ENCODE data around the gene MPO.

DNA sequence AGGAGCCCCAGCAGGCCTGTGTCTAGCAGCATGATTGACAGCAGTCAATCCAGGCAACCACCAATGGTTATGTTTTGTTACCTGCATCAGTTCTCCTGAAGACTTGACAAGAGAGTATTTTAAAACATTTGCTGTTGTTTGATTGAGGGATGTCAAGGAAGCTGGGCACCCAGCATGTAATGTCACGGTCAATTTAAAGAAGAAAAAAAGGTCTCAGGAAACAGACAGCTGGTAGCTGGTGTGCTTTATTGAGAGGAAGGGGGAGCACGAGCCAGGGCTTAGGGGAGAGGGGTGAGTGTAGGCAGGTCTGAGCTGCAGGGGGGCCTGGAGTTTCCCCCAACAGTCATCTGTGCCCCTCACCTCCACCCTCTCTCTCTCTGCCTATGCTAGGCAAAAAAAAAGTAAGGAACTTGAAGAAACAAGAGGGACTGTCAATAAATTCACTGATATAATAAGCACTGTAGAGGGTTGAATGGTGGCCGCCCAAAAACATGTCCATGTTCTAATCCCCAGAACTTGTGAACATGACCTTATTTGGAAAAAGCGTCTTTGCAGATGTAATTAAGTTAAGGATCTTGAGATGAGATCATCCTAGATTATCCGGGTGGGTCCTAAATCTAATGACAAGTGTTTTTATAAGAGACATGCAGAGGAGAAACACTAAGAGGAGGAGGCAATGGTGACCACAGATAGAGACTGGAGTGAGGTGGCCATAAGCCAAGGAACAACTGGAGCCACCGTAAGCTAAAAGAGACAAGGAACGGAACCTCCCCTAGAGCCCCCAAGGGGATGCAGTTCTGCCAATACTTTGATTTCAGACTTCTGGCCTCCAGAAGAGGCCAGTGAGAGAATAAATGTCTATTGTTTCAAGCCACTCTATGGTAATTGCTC is 33.3 kb upstream of the MPO start:
- TF ChIP-seq POLR2AphosphoS5 (IDR thresholded peaks at IDR 0.05; ENCODE audit: insufficient read depth, low read depth, low read length) (no peak), FOS (IDR thresholded peaks at IDR 0.05; ENCODE audit: borderline replicate concordance, insufficient read depth, low read length) (no peak), POLR2A (IDR thresholded peaks at IDR 0.05; ENCODE audit: low read depth, low read length) (no peak), EZH2 (IDR thresholded peaks at IDR 0.05; ENCODE audit: borderline replicate concordance, low read depth, low read length, severe bottlenecking) (no peak), MYC (IDR thresholded peaks at IDR 0.05; ENCODE audit: low read depth, low read length) (no peak)
- TF ChIP-seq, protein P1, sequence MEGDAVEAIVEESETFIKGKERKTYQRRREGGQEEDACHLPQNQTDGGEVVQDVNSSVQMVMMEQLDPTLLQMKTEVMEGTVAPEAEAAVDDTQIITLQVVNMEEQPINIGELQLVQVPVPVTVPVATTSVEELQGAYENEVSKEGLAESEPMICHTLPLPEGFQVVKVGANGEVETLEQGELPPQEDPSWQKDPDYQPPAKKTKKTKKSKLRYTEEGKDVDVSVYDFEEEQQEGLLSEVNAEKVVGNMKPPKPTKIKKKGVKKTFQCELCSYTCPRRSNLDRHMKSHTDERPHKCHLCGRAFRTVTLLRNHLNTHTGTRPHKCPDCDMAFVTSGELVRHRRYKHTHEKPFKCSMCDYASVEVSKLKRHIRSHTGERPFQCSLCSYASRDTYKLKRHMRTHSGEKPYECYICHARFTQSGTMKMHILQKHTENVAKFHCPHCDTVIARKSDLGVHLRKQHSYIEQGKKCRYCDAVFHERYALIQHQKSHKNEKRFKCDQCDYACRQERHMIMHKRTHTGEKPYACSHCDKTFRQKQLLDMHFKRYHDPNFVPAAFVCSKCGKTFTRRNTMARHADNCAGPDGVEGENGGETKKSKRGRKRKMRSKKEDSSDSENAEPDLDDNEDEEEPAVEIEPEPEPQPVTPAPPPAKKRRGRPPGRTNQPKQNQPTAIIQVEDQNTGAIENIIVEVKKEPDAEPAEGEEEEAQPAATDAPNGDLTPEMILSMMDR (IDR thresholded peaks at IDR 0.05; ENCODE audit: extremely low read depth in 1 of 2, insufficient read depth in 1 of 2, low read depth in 1 of 2, low read length in 2 of 2) = no peak

All from endothelial cell of umbilical vein (primary cell).